ENCODE measurements around the gene TMEM63C.

The TMEM63C gene

DNA sequence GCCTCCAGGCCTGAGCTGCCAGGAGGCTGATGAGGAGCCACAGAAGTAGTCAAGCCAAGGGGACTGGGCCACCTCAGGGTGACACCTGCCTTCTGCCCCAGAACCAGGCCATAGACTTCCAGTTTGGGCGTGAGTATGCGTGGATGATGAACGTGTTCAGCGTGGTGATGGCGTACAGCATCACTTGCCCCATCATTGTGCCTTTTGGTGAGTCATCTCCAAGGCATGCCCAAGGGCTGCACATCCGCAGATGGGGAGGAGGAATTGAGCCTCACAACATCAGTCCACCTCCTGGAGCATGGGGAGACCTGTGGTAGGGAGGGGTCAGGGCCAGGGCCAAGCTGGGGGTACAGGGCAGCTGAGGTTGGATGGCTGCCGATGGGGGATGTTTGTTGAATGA is 67.1 kb downstream of the TMEM63C start:
- no peak for DNase-seq (ENCODE audit: low read depth)
- Histone ChIP-seq H3K36me3 (ENCODE audit: control insufficient read depth, insufficient read depth, low read length, severe bottlenecking) (no peaks in the 10 kb centered on the region), H3K4me3 (ENCODE audit: low read length) (no peak overlapping the region), H3K4me1 (ENCODE audit: control insufficient read depth, insufficient read depth, low read length) (no peaks in the 10 kb centered on the region), H3K9me3 (ENCODE audit: control insufficient read depth, low read length) (no peaks in the 10 kb centered on the region), H3K9ac (ENCODE audit: low read length) (no peak overlapping the region), H3K27me3 (replicated peaks; ENCODE audit: control insufficient read depth, insufficient read depth, low read length) (peaks cover 29% of the 10 kb centered on the region)

DNA sequence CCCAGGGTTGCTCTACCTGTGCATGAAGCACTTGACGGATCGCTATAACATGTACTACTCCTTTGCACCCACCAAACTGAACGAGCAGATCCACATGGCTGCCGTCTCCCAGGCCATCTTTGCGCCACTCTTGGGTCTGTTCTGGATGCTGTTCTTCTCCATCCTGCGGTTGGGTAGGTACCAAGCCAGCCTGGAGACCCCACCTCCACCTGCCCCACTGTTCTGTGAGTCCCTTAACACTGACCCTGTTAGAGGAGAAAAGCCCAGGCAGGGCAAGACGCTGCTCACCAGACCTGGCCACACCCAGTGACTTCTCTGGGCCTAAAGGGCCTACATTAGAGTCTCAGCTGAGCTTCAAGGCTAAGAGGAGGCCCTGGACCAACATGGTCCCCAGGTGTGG is 67.7 kb downstream of the TMEM63C start:
- H3K4me3 ChIP-seq (ENCODE audit: low read length), result no peak overlapping the region
- no peak overlapping the region for H3K9ac ChIP-seq (ENCODE audit: low read length)
- H3K27me3 ChIP-seq (replicated peaks; ENCODE audit: control insufficient read depth, insufficient read depth, low read length), result peaks cover 31% of the 10 kb centered on the region
- H3K4me1 ChIP-seq (ENCODE audit: control insufficient read depth, insufficient read depth, low read length), result no peaks in the 10 kb centered on the region
- no peaks in the 10 kb centered on the region for H3K36me3 ChIP-seq (ENCODE audit: control insufficient read depth, insufficient read depth, low read length, severe bottlenecking)
- H3K9me3 ChIP-seq (ENCODE audit: control insufficient read depth, low read length), result no peaks in the 10 kb centered on the region
- DNase-seq (ENCODE audit: low read depth), result no peak

DNA sequence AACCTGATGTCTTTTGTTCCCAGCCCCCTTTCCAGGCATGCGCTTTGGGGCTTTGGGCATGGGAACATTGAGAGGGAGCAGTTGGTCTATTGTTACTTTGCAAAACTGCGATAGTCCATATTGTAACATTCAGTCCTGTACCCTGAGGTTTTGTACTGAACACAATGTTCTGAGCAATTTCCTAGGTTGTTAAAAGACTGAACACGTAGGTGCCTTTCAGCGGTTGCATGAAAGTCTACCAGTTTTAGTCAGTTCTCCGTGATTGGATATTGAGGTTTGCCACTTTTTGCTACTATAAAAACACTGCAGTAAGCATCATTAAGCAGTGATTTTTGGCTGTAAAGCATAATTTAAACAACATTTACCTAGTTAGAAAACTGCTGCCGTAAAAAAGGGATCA is 69.3 kb downstream of the TMEM63C start:
- H3K9ac ChIP-seq (ENCODE audit: low read length), result no peak overlapping the region
- H3K9me3 ChIP-seq (ENCODE audit: control insufficient read depth, low read length), result no peaks in the 10 kb centered on the region
- H3K36me3 ChIP-seq (ENCODE audit: control insufficient read depth, insufficient read depth, low read length, severe bottlenecking), result no peaks in the 10 kb centered on the region
- no peak for DNase-seq (ENCODE audit: low read depth)
- H3K4me1 ChIP-seq (ENCODE audit: control insufficient read depth, insufficient read depth, low read length), result no peaks in the 10 kb centered on the region
- no peak overlapping the region for H3K4me3 ChIP-seq (ENCODE audit: low read length)
- peaks cover 31% of the 10 kb centered on the region for H3K27me3 ChIP-seq (replicated peaks; ENCODE audit: control insufficient read depth, insufficient read depth, low read length)

DNA sequence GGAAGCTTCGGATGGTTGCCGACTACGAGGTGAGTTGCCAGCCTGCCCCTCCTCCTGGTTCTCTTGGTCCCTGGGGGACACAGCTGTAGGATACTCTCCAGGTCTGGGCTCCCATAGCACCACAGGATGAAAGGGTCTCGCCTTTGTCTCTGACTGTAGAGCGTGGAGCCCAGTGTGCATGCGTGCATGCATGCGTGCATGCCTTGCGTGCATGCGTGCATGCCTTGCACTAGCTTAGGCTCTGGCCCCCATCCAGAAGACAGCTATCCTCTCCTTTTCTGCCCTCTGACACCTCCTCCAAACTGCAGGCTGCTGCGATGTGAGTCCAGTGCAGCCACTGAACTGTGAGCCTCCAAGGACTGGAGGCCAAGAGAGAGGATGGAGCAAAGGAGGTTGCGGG is 70.3 kb downstream of the TMEM63C start:
- DNase-seq (ENCODE audit: low read depth), result no peak
- H3K36me3 ChIP-seq (ENCODE audit: control insufficient read depth, insufficient read depth, low read length, severe bottlenecking), result no peaks in the 10 kb centered on the region
- H3K27me3 ChIP-seq (replicated peaks; ENCODE audit: control insufficient read depth, insufficient read depth, low read length), result peaks cover 35% of the 10 kb centered on the region
- H3K4me1 ChIP-seq (ENCODE audit: control insufficient read depth, insufficient read depth, low read length), result no peaks in the 10 kb centered on the region
- H3K4me3 ChIP-seq (ENCODE audit: low read length), result no peak overlapping the region
- no peaks in the 10 kb centered on the region for H3K9me3 ChIP-seq (ENCODE audit: control insufficient read depth, low read length)
- H3K9ac ChIP-seq (ENCODE audit: low read length), result no peak overlapping the region

DNA sequence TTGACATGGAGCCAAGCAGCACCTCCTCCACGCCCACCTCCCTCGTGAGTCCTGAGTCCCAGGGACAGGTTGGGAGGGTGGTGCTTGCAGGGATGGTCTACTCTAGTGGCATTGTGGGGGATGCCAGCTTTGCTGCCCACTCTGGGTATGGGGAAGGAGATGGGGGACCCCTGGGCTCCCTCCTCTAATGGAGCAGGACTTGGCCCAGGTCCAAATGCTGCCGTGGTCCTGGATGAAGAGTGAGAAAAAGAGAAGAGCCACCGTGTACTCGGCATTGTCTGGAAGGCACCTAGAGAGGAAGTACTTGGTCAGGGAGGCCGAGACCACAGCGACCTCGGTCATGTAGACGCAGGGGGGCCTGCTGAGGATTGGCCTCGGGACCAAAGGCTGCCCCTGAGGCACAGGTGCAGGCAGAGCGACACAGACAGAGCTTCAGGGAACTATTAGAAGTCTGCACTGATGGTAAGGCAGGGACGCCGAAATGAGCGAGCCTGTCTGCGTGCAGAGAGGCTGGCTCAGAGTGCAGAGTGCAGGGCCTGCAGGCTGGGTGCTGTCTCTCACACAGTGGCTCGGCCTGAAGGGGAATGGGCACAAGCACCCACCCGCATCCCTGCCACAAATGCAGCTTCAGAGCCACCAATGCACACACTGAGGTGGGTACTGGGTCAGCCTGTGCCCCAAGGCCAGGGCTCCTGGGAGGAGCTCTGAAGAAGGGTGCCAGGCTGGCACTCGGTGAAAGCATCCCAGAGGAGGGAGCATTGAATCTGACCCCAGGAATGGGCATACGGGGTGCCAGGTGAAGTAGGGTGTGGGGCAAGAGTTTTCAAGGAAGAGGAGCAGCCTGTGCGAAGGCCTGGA is 72.0 kb downstream of the TMEM63C start:
- Histone ChIP-seq H3K27me3 (replicated peaks; ENCODE audit: control insufficient read depth, insufficient read depth, low read length) (peaks cover 27% of the 10 kb centered on the region), H3K36me3 (ENCODE audit: control insufficient read depth, insufficient read depth, low read length, severe bottlenecking) (no peaks in the 10 kb centered on the region), H3K4me3 (ENCODE audit: low read length) (no peak overlapping the region), H3K9ac (ENCODE audit: low read length) (no peak overlapping the region), H3K9me3 (ENCODE audit: control insufficient read depth, low read length) (no peaks in the 10 kb centered on the region), H3K4me1 (ENCODE audit: control insufficient read depth, insufficient read depth, low read length) (no peaks in the 10 kb centered on the region)
- no peak for DNase-seq (ENCODE audit: low read depth)

DNA sequence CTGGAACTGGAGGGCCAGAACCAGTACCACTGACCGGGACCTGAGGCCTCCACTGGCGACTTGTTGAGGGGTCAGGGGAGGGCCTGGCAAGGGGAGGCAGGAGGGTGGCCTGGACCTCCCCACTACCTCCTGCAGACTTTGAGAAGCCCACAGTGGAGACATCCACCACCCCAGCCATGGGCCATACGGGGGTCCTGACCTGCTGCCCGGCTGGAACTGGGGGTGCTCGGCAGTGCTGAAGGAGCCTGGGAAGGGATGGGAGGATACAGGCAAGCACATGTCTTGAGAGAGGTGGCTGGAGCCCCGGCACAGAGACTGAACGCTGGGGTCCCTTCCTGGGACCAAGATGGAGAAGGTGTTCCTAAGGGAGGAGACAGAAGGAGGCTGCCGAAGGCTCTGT is 75.1 kb downstream of the TMEM63C start:
- Histone ChIP-seq H3K9me3 (ENCODE audit: control insufficient read depth, low read length) (no peaks in the 10 kb centered on the region), H3K27me3 (replicated peaks; ENCODE audit: control insufficient read depth, insufficient read depth, low read length) (peaks cover 33% of the 10 kb centered on the region), H3K4me1 (ENCODE audit: control insufficient read depth, insufficient read depth, low read length) (no peaks in the 10 kb centered on the region), H3K4me3 (ENCODE audit: low read length) (no peak overlapping the region), H3K36me3 (ENCODE audit: control insufficient read depth, insufficient read depth, low read length, severe bottlenecking) (no peaks in the 10 kb centered on the region), H3K9ac (ENCODE audit: low read length) (no peak overlapping the region)
- DNase-seq (ENCODE audit: low read depth), result no peak

DNA sequence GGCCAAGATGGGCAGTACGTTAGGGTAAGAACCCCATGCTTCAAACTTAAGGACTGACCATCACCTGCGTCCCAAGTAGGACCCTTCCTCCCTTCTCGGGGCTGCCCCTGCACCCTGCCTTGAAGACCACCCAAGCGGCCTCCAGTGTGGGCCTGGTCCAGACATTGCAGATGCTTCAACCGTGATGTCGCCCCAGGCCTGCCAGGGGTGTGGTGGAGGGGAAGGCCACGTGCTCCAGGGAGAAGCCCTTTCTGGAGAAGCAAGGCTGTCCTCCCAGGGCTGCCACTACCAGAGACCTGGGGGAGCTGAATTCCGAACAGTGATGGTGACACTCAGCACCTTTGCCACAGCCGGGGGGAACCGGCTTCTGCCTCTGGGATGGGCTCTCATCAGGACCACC is 76.1 kb downstream of the TMEM63C start:
- Histone ChIP-seq H3K4me3 (ENCODE audit: low read length) (no peak overlapping the region), H3K9me3 (ENCODE audit: control insufficient read depth, low read length) (no peaks in the 10 kb centered on the region)

DNA sequence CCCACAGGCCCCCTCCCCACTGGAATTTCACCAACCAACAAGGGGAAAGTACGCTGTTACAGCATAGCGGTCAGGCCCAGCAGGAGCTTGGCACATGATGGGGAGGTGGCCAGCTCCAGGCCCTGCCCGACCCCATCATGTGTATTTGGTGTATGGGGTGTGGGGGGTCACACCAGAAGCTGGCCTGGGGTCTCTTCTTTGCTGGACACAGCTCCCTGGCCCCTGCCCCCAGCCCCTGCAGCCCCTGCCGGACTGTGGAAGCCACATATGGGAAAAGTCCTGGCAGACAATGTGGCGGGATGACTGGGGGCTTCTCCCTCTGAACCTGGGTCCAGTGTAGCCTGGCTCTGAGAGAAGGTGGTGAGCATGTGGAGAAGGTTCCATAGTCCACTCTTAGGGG is 77.0 kb downstream of the TMEM63C start:
- DNase-seq (ENCODE audit: low read depth), result no peak
- no peaks in the 10 kb centered on the region for H3K36me3 ChIP-seq (ENCODE audit: control insufficient read depth, insufficient read depth, low read length, severe bottlenecking)
- H3K4me1 ChIP-seq (ENCODE audit: control insufficient read depth, insufficient read depth, low read length), result no peaks in the 10 kb centered on the region
- H3K4me3 ChIP-seq (ENCODE audit: low read length), result no peak overlapping the region
- H3K27me3 ChIP-seq (replicated peaks; ENCODE audit: control insufficient read depth, insufficient read depth, low read length), result peaks cover 25% of the 10 kb centered on the region
- no peaks in the 10 kb centered on the region for H3K9me3 ChIP-seq (ENCODE audit: control insufficient read depth, low read length)
- H3K9ac ChIP-seq (ENCODE audit: low read length), result no peak overlapping the region

More for the DNA sequence above, 76.1 kb downstream of the TMEM63C start:
- DNase-seq (ENCODE audit: low read depth), result no peak
- H3K9ac ChIP-seq (ENCODE audit: low read length), result no peak overlapping the region
- peaks cover 27% of the 10 kb centered on the region for H3K27me3 ChIP-seq (replicated peaks; ENCODE audit: control insufficient read depth, insufficient read depth, low read length)
- no peaks in the 10 kb centered on the region for H3K36me3 ChIP-seq (ENCODE audit: control insufficient read depth, insufficient read depth, low read length, severe bottlenecking)
- no peaks in the 10 kb centered on the region for H3K4me1 ChIP-seq (ENCODE audit: control insufficient read depth, insufficient read depth, low read length)

DNA sequence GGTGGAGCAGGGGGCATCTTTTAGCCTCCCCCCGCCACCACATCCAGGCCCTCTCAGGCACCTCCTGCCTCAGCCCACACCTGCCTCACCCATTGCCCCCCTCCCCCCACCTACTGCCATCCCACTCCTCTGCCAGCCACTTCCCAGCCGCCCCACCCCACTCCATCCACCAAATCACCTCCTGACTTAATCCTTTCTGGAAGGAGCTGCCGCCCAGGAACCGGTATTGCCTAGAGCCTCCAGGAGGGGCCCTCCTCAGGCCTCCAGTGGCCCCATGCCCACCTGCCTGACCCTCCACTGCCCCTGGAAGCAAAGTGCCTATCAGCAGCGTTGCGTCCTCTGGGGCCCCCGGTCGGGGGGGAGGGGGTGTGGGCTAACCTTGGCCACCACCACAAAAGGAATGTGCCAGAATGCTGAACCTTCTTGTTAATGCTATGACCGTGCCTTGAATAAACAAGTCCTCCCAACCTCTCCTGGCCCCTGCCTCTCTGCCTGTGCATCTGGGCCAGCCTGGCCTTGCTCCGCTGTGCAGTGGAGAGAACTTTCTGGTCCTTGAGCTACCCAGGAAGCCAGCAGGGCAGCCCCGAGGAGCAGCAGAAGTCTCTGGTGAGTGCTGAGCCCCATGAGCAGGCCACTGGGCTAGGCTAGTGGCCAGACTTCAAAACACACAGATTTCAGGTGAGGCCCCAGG is 77.6 kb downstream of the TMEM63C start:
- Histone ChIP-seq H3K4me3 (ENCODE audit: low read length) (no peak overlapping the region), H3K9me3 (ENCODE audit: control insufficient read depth, low read length) (no peaks in the 10 kb centered on the region), H3K9ac (ENCODE audit: low read length) (no peak overlapping the region), H3K27me3 (replicated peaks; ENCODE audit: control insufficient read depth, insufficient read depth, low read length) (peaks cover 28% of the 10 kb centered on the region), H3K4me1 (ENCODE audit: control insufficient read depth, insufficient read depth, low read length) (no peaks in the 10 kb centered on the region), H3K36me3 (ENCODE audit: control insufficient read depth, insufficient read depth, low read length, severe bottlenecking) (no peaks in the 10 kb centered on the region)
- no peak for DNase-seq (ENCODE audit: low read depth)

DNA sequence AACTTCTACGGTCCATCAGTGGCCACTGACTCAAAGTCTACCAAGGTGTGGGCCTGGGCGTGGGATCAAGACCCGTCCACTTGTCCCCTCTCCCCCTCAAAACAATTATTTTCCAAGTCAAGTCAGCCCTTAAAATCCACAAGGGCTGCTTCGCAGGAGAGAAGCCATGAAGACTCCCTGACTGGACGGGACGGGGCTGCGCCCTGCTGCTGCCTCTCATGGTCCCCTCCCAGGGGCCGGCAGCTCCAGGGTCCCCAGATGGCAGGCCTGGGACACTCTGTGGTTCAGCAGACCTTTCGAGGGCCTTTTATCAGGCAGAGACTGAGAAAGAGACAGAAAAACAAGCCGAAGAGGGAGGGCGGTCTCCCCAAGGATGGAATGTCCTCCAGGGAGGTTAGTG is 78.6 kb downstream of the TMEM63C start:
- no peaks in the 10 kb centered on the region for H3K36me3 ChIP-seq (ENCODE audit: control insufficient read depth, insufficient read depth, low read length, severe bottlenecking)
- no peak for DNase-seq (ENCODE audit: low read depth)
- H3K9ac ChIP-seq (ENCODE audit: low read length), result no peak overlapping the region
- H3K4me1 ChIP-seq (ENCODE audit: control insufficient read depth, insufficient read depth, low read length), result no peaks in the 10 kb centered on the region
- H3K9me3 ChIP-seq (ENCODE audit: control insufficient read depth, low read length), result no peaks in the 10 kb centered on the region
- H3K4me3 ChIP-seq (ENCODE audit: low read length), result no peak overlapping the region
- peaks cover 29% of the 10 kb centered on the region for H3K27me3 ChIP-seq (replicated peaks; ENCODE audit: control insufficient read depth, insufficient read depth, low read length)

DNA sequence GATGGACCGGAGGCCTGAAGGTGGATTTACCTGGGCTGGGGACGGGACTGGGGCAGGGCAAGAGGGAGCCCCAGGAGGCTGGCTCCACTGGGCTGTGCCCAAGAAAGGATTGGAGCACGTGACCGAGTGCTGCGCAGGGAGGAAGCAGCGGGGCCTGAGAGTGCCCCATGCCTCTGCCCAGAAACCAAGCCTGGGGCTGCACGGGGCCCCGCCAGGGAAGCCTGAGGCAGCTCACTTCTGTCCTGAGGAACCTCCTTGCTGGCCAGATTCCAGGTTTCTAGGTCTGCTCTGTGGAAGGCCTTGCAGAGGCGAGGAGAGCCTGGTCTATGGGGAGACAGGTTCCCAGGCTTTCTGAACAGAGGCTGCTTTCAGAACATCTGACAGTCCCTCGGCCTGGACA is 79.0 kb downstream of the TMEM63C start:
- DNase-seq (ENCODE audit: low read depth), result no peak
- Histone ChIP-seq H3K9ac (ENCODE audit: low read length) (no peak overlapping the region), H3K36me3 (ENCODE audit: control insufficient read depth, insufficient read depth, low read length, severe bottlenecking) (no peaks in the 10 kb centered on the region), H3K9me3 (ENCODE audit: control insufficient read depth, low read length) (no peaks in the 10 kb centered on the region), H3K4me1 (ENCODE audit: control insufficient read depth, insufficient read depth, low read length) (no peaks in the 10 kb centered on the region), H3K4me3 (ENCODE audit: low read length) (no peak overlapping the region), H3K27me3 (replicated peaks; ENCODE audit: control insufficient read depth, insufficient read depth, low read length) (peaks cover 29% of the 10 kb centered on the region)
